ENCODE measurements around the gene MACROD2.

MACROD2 gene

GRCh38 chr20:14758356-14758755, 763.0 kb downstream of the MACROD2 start:
- DNase-seq (ENCODE audit: low read depth, low spot score), result no peak

GRCh38 chr20:14759979-14760378, 764.7 kb downstream of the MACROD2 start:
- DNase-seq (ENCODE audit: low read depth, low spot score), result no peak

- DNase-seq (ENCODE audit: low read depth, low spot score), result no peak
Measured at GRCh38 chr20:14761903-14762302, 766.6 kb downstream of the MACROD2 start.

- no peak for DNase-seq (ENCODE audit: low read depth, low spot score)
Measured at GRCh38 chr20:14764511-14765369, 769.4 kb downstream of the MACROD2 start.

GRCh38 chr20:14765370-14765701, 770.0 kb downstream of the MACROD2 start:
- DNase-seq (ENCODE audit: low read depth, low spot score), result no peak

- DNase-seq (ENCODE audit: low read depth, low spot score), result no peak
Measured at GRCh38 chr20:14773486-14773885, 778.2 kb downstream of the MACROD2 start.

GRCh38 chr20:14775778-14776177, 780.5 kb downstream of the MACROD2 start:
- DNase-seq (ENCODE audit: low read depth, low spot score), result peak; percentile 17

- no peak for DNase-seq (ENCODE audit: low read depth, low spot score)
Measured at GRCh38 chr20:14777591-14777990, 782.3 kb downstream of the MACROD2 start.

GRCh38 chr20:14778096-14778495, 782.8 kb downstream of the MACROD2 start:
- DNase-seq (ENCODE audit: low read depth, low spot score), result no peak

- no peak for DNase-seq (ENCODE audit: low read depth, low spot score)
Measured at GRCh38 chr20:14778875-14779274, 783.6 kb downstream of the MACROD2 start.

- no peak for DNase-seq (ENCODE audit: low read depth, low spot score)
Measured at GRCh38 chr20:14780508-14780907, 785.2 kb downstream of the MACROD2 start.

- no peak for DNase-seq (ENCODE audit: low read depth, low spot score)
Measured at GRCh38 chr20:14782731-14783130, 787.4 kb downstream of the MACROD2 start.

GRCh38 chr20:14783766-14784165, 788.5 kb downstream of the MACROD2 start:
- DNase-seq (ENCODE audit: low read depth, low spot score), result no peak

GRCh38 chr20:14785065-14785743, 789.9 kb downstream of the MACROD2 start:
- no peak for DNase-seq (ENCODE audit: low read depth, low spot score)

GRCh38 chr20:14790190-14790589, 794.9 kb downstream of the MACROD2 start:
- no peak for DNase-seq (ENCODE audit: low read depth, low spot score)

GRCh38 chr20:14790771-14791620, 795.7 kb downstream of the MACROD2 start:
- no peak for DNase-seq (ENCODE audit: low read depth, low spot score)

GRCh38 chr20:14792915-14793314, 797.6 kb downstream of the MACROD2 start:
- DNase-seq (ENCODE audit: low read depth, low spot score), result no peak

- no peak for DNase-seq (ENCODE audit: low read depth, low spot score)
Measured at GRCh38 chr20:14799545-14800216, 804.4 kb downstream of the MACROD2 start.

- no peak for DNase-seq (ENCODE audit: low read depth, low spot score)
Measured at GRCh38 chr20:14800707-14801425, 805.5 kb downstream of the MACROD2 start.

- DNase-seq (ENCODE audit: low read depth, low spot score), result no peak
Measured at GRCh38 chr20:14801591-14802325, 806.4 kb downstream of the MACROD2 start.

Data from smooth muscle cell of the brain vasculature (primary cell).